HS-5 (cell line): ENCODE data around the gene PLVAP.
A peak's percentile ranks its signal among the peaks of the same experiment; 100 is the strongest.
"Not testable (repeated sequence)": the region's sequence is repeated elsewhere in the genome, so short reads cannot be mapped to it uniquely, and the experiment has no call there.

Experiments
- DNase-seq: peaks from one replicate; pipeline ENCODE4 v3.0.0-alpha.2; 2012; ENCODE audit warnings: low read depth

Gene PLVAP

GRCh38 chr19:17401628-17402027 is 24.5 kb upstream of the PLVAP start:
- DNase-seq = no peak

- DNase-seq = no peak
Measured at GRCh38 chr19:17398902-17399527, 21.9 kb upstream of the PLVAP start.

- DNase-seq = no peak
Measured at GRCh38 chr19:17394891-17395415, 17.8 kb upstream of the PLVAP start.

- no peak for DNase-seq
Measured at GRCh38 chr19:17393914-17394313, 16.8 kb upstream of the PLVAP start, which contains the start of gene CCDC194. CCDC194 (minus strand) TSS chr19:17394196; CDS start chr19:17394158, 38 bp downstream.

DNA sequence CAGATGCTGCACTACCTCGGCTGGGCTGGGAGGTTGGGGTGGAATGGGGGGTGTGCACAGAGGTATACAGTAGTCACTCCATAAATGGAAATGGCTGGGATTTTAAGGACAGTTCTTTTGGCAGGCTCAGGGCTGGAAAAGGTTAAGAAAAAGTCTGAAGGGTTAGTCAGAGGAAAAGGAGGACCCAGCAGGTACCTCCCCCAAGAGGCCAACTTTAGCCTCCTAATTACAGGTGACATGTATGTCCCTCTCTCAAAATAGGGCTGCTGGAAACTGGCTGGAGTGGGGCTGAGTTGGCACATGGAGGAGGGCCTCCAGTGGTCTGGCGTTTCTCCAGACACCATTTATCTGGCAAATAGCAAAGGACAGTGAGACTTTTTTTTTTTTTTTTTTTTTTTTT is 15.9 kb upstream of the PLVAP start:
- no peak for DNase-seq

DNA sequence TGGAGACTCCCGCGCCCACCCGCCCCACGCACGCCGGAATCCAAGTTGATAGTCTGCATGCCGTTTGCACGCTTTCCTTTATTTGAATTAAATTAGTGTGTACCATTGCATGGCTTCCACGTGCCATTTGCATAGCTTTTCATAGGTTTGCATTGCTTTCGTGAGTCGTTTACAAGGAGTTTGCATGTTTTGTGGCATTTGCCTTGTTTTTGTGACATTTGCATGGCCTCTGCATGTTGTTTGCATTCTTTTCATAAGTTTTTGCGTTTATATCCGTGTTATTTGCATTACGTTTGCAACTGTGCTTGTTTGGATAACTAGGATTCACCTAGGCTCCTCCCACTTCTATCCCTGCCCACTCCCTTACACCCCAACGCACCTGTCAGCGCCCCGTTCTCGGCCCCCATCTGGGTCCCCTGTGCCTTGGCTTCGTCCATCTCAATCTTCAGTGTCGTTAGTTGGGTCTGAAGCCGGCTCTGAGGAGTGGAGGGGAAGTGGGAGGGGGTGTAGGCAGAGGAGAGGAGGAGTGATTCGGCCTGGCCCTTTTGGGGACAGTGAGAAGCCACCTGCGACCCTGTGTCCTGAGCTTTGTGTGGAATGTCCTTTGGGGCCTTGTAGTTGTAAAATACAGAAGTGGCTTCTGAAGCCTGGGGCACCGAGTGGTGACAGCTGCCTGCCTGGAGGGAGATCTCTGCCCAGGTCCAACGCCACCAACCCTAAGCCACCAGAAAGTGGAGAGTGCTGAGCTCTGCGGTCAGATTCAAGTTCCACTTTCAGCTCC is 14.4 kb upstream of the PLVAP start:
- DNase-seq = no peak

DNA sequence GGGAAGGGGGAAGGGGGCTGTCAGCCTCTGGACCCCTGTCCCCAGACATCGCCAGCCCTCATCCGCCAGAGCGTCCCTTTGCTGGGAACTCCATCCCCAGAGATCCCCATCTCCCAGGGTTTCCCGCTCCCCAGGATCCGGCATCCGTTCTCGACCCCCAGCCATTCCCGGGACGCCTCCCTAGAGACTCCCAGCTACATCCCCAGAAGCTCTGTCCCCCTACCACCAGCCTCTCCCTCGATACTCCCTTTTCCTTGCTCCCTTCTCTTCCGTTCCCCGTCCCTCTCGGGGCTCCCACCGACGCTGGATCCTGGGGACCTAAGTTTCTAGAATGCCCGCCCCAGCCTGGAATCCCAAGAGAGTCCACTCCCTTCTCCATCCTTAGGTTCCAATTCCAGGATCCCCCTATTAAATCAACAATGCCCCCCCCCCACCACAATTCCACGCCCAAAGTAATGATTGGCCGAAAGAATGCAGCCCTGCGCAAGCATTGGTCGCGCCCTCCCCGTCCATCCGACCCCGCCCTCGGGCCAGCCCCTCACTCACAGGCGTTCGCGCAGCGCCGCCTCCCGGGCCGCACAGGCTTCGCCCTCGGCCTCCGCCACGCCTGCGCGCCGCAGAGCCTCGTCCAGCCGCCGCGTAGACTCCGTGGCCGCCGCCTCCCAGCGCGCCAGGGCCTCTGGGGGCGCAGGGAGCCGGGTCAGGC is 13.7 kb upstream of the PLVAP start:
- peak; percentile 44 for DNase-seq

DNA sequence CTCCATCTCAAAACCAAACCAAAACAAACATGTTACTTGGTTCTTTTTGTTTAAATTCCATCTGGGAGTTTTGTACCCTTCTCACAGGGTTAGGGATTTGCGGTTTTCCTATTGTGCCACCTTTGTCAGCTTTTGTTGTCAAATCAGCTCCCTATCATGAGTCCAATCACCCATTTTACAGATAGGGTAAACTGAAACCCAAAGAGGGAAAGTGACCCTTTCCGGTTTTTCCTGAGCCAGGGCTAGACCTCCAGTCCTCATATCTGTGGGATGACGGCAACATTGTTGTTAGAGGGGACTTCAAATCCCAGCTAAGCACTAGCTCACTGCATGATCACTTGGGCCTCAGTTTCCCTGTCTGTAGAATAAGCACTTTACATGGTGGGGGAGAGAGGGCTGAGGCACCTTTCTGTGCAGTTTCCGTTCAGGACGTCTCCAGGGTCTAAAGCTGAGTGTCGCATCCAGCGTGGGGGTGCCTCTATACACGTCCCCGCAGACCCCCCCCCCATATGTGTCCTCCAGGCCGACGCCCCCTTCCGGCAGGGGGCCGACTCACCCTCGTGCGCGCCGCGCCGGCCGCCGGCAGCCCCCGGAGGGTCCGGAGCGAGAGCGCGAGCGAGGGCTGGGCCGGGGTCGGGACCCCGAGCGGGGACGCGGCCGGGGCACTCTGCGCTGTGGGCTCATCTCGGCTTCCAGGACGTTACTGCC is 13.0 kb upstream of the PLVAP start:
- no peak for DNase-seq

DNA sequence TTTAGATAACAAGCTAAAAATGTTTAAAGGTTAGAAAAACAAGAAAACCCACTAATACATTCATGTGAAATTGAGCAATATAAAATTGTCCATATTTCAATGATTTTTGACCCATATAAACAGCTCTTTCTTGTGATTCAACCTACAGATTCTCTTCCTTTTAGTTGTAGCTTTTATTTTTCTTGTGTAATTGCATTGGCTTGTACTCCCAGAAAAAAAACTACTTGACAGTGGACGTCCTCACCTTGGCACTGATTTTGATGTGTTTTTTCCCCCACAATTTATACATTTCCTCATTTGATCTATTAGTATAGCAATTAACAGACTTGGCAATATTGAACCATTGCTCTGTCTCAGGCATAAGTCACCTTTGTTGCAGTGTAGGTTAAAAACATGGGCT is 12.1 kb upstream of the PLVAP start:
- DNase-seq = no peak

GRCh38 chr19:17385878-17386611 is 8.9 kb upstream of the PLVAP start:
- DNase-seq = no peak

- no peak for DNase-seq
Measured at GRCh38 chr19:17380426-17381138, 3.4 kb upstream of the PLVAP start.

DNA sequence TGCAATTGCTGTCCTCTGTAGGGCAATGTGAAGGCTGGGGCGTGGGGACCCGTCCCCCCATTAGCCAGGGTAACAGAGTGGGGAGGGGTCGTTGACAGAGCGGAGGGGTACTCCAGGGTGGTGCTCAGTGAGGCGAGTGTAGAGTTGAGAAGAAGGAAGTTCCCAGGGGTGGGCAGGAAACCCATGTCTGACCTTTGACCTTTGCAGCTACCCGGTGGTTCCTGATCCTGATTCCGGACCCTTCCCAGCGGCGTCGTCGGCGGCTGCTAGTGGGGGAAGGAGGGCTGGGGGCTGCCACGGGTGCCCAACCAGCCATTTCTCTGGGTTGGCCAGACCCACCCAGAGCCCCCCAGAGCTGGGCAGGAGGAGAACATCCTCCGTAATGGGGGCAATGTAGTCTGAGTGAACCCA is 2.1 kb upstream of the PLVAP start:
- DNase-seq = no peak

DNA sequence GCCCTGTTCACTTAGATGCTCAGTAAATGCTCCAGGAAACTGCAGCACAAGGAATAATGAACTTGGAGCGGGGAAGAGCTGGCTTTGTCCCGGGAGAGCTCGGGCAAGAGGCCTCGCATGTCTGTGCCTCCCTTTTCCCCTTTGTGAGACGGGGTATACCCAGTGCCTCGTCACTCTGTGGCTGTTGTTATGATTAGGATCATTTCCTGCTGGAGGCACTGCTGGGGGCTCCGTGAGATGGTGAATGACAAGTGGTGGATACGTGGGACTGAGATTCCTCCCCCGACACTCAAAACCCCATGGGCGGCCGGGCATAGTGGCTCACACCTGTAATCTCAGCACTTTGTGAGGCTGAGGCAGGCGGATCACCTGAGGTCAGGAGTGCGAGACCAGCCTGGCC is 1.1 kb upstream of the PLVAP start:
- DNase-seq = no peak

DNA sequence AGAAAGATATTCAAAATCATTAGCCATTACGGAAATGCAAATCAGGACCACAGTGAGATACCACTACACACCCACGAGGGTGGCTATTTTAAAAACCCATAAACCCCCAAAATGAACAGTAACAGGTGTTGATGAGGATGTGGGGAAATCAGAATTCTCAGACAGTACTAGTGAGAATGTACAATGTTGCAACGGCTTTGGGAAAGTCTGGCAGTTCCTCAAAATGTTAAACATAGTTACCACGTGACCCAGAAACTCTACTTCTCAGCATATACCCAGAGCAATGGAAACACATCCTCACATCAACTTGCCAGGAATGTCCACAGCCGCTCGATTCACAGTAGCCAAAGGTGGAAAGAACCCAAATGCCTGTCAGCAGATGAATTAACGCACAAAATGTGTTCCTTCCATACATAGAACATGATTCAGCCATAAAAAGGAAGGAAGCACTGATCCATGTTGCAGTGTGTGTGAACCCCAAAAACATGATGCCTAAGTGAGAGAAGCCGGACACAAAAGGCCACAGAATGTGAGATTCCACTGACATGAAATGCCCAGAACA is 7.0 kb downstream of the PLVAP start:
- no peak for DNase-seq

DNA sequence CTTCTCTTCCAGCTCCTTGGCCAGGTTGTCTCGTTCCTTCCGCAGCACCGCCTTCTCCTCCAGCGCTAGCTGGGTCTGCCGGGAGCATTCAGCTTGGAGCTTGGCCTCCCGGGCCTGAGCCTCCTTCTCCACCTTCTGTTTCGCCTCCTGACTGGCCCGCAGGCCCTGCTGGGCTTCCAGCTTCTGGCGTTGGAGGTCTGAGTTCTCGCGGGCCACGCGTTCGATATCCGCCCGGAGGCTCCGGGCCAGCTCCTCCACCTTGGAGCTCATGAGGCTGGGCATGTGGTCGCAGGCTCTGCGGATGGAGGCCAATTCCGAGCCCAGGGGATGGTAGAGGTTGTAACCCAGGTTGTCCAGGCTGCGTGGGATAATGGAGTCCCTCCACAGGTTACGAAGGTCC is 11.8 kb downstream of the PLVAP start:
- no peak for DNase-seq

DNA sequence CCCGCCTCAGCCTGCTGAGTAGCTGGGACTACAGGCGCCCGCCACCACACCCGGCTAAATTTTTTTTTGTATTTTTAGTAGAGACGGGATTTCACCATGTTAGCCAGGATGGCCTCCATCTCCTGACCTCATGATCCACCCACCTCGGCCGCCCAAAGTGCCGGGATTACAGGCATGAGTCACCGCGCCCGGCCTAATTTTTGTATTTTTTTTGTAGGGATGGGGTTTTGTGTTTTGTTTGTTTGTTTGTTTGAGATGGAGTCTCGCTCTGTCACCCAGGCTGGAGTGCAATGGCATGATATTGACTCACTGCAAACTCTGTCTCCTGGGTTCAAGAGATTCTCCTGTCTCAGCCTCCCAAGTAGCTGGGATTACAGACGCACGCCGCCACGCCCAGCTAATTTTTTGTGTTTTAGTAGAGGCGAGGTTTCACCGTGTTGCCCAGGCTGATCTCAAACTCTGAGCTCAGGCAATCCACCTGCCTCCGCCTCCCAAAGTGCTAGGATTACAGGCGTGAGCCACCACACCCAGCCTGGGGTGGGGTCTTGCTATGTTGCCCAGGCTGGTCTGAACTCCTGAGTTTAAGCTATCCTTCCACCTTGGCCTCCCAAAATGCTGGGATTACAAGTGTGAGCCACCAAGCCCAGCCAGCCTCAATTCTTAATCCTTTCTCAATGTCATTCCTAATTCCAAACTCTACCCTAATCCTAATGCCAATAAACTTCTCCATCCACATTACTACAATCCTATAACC is 13.1 kb downstream of the PLVAP start:
- DNase-seq = not testable (repeated sequence)

- DNase-seq = no peak
Measured at GRCh38 chr19:17359905-17360800, 17.0 kb downstream of the PLVAP start.

DNA sequence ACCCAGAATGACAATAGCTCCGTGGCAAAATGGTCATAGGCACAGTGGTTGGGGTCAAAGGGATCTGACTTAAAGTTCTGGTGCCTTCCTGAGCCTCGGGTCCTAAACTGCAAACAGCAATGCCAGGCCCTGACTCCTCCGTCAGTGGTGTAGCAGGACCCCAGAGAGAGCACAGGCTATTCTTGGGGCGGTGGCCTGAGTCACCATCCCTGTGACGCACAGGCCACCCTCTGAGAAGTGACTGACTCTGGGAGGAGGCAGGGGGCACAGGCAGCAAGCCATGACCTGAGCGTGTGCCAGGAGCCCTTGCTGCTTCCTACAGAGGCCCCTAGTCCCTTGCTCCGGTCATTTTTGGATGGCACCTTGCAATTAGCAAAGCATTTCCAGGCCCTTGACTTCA is 18.7 kb downstream of the PLVAP start:
- no peak for DNase-seq

DNA sequence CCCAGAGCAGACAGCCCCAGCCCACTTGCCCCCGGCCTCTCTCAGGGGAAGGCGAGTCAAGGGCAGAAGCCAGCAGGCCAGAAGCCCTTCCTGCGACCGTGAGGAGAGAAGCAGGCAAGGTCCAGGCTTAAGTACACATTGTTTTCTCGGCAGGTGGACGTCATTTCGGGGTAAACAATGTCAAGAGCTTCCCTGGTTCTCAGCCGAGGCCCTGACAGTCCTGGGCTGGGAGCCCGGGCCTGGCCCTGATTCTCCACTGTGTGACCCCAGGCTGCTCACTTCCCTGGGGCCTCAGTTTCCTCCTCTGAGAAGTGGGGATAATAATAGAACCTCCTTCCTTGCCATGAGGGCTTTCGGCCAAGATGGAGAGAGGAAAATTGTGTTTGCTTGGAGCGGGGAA is 19.4 kb downstream of the PLVAP start:
- no peak for DNase-seq
